T follicular helper cell (primary cell): Measurements from ENCODE around the gene PGAP6.
"Not testable (repeated sequence)": the region's sequence is repeated elsewhere in the genome, so short reads cannot be mapped to it uniquely, and the experiment has no call there.

Experiments used
- DNase-seq: peaks from one replicate; pipeline ENCODE4 v3.0.0-alpha.2; 2020; ENCODE audit warnings: low read depth

PGAP6 gene

GRCh38 chr16:401468-402348 lies 19.9 kb upstream of the PGAP6 start, which contains the start of gene DECR2:
Gene DECR2 (plus strand): TSS chr16:401885. CDS start chr16:401964, 79 bp downstream.
- DNase-seq: peak; percentile 99

GRCh38 chr16:400061-400591 lies 18.3 kb upstream of the PGAP6 start:
- no peak for DNase-seq

GRCh38 chr16:399340-400019 lies 17.7 kb upstream of the PGAP6 start:
- DNase-seq: no peak

GRCh38 chr16:398561-399339 lies 17.0 kb upstream of the PGAP6 start:
- no peak for DNase-seq

- no peak for DNase-seq
Observed at GRCh38 chr16:397736-398332, 16.1 kb upstream of the PGAP6 start.

- no peak for DNase-seq
Observed at GRCh38 chr16:397135-397661, 15.4 kb upstream of the PGAP6 start, which contains the start of gene NME4. Gene NME4 (plus strand): TSS chr16:397199. CDS start chr16:397223, 24 bp downstream.

- DNase-seq: no peak
Observed at GRCh38 chr16:396605-397004, 14.8 kb upstream of the PGAP6 start.

GRCh38 chr16:396199-396598 lies 14.4 kb upstream of the PGAP6 start:
- no peak for DNase-seq

GRCh38 chr16:392450-393030 lies 10.8 kb upstream of the PGAP6 start:
- DNase-seq: no peak

- DNase-seq: peak; percentile 53
Observed at GRCh38 chr16:391885-392335, 10.1 kb upstream of the PGAP6 start.

GRCh38 chr16:389352-389751 lies 7.6 kb upstream of the PGAP6 start:
- no peak for DNase-seq

GRCh38 chr16:387761-388666 lies 6.2 kb upstream of the PGAP6 start:
- DNase-seq: not testable (repeated sequence)

GRCh38 chr16:386641-387156 lies 4.9 kb upstream of the PGAP6 start:
- no peak for DNase-seq

GRCh38 chr16:383326-384051 lies 1.7 kb upstream of the PGAP6 start:
- peak; percentile 28 for DNase-seq

- DNase-seq: no peak
Observed at GRCh38 chr16:381012-381788, 578 bp downstream of the PGAP6 start.

- no peak for DNase-seq
Observed at GRCh38 chr16:380762-381011, 1.1 kb downstream of the PGAP6 start.

- DNase-seq: no peak
Observed at GRCh38 chr16:379961-380761, 1.6 kb downstream of the PGAP6 start.
